HG02588 (cell line): ENCODE data around the gene PDIA5.

Source experiments
- ATAC-seq: cut with Tn5 transposase; IDR thresholded peaks from one replicate; pipeline ENCODE4 v1.9.1; 2021; ENCODE audit warnings: mild to moderate bottlenecking, moderate library complexity; ENCODE audit not compliant: unreplicated experiment

The PDIA5 gene

GRCh38 chr3:123089611-123090331 is 22.9 kb downstream of the PDIA5 start:
- no peak for ATAC-seq

- ATAC-seq = no peak
Observed at GRCh38 chr3:123090728-123091531, 24.1 kb downstream of the PDIA5 start.

GRCh38 chr3:123092243-123092642 is 25.4 kb downstream of the PDIA5 start:
- ATAC-seq = no peak

GRCh38 chr3:123093696-123094095 is 26.9 kb downstream of the PDIA5 start:
- no peak for ATAC-seq

GRCh38 chr3:123094516-123095313 is 27.9 kb downstream of the PDIA5 start:
- no peak for ATAC-seq

- no peak for ATAC-seq
Observed at GRCh38 chr3:123096126-123096525, 29.3 kb downstream of the PDIA5 start.

GRCh38 chr3:123096731-123097130 is 29.9 kb downstream of the PDIA5 start:
- no peak for ATAC-seq

- ATAC-seq = no peak
Observed at GRCh38 chr3:123098426-123099330, 31.9 kb downstream of the PDIA5 start.

GRCh38 chr3:123099331-123100192 is 32.7 kb downstream of the PDIA5 start:
- no peak for ATAC-seq

GRCh38 chr3:123100193-123100776 is 33.5 kb downstream of the PDIA5 start:
- ATAC-seq = no peak

GRCh38 chr3:123102249-123102648 is 35.4 kb downstream of the PDIA5 start:
- no peak for ATAC-seq

- ATAC-seq = no peak
Observed at GRCh38 chr3:123102826-123103225, 36.0 kb downstream of the PDIA5 start.

GRCh38 chr3:123104550-123104949 is 37.7 kb downstream of the PDIA5 start:
- ATAC-seq = no peak

- ATAC-seq = no peak
Observed at GRCh38 chr3:123105201-123106189, 38.7 kb downstream of the PDIA5 start.

- ATAC-seq = no peak
Observed at GRCh38 chr3:123110282-123110975, 43.6 kb downstream of the PDIA5 start.

- no peak for ATAC-seq
Observed at GRCh38 chr3:123110976-123111615, 44.3 kb downstream of the PDIA5 start.

- ATAC-seq = no peak
Observed at GRCh38 chr3:123111640-123112039, 44.8 kb downstream of the PDIA5 start.
